ENCODE measurements around the gene NFIA.

NFIA gene

GRCh38 chr1:61085206-61085982 is 3.0 kb downstream of the NFIA start:
- no peak for DNase-seq

- DNase-seq, result no peak
Measured at GRCh38 chr1:61085983-61086644, 3.8 kb downstream of the NFIA start.

- no peak for DNase-seq
Measured at GRCh38 chr1:61087571-61087970, 5.2 kb downstream of the NFIA start.

GRCh38 chr1:61088163-61088974 is 6.0 kb downstream of the NFIA start:
- DNase-seq, result no peak

- DNase-seq, result no peak
Measured at GRCh38 chr1:61089338-61089737, 7.0 kb downstream of the NFIA start.

GRCh38 chr1:61089741-61090140 is 7.4 kb downstream of the NFIA start:
- DNase-seq, result no peak

- no peak for DNase-seq
Measured at GRCh38 chr1:61090546-61091202, 8.3 kb downstream of the NFIA start.

- no peak for DNase-seq
Measured at GRCh38 chr1:61091455-61091854, 9.1 kb downstream of the NFIA start.

- no peak for DNase-seq
Measured at GRCh38 chr1:61092642-61093041, 10.3 kb downstream of the NFIA start.

- no peak for DNase-seq
Measured at GRCh38 chr1:61093525-61094137, 11.3 kb downstream of the NFIA start.

- no peak for DNase-seq
Measured at GRCh38 chr1:61094677-61095469, 12.5 kb downstream of the NFIA start.

- no peak for DNase-seq
Measured at GRCh38 chr1:61095470-61095812, 13.1 kb downstream of the NFIA start.

GRCh38 chr1:61097317-61097716 is 15.0 kb downstream of the NFIA start:
- DNase-seq, result no peak

- DNase-seq, result no peak
Measured at GRCh38 chr1:61097722-61098121, 15.4 kb downstream of the NFIA start.

- DNase-seq, result no peak
Measured at GRCh38 chr1:61098333-61098732, 16.0 kb downstream of the NFIA start.

GRCh38 chr1:61098906-61099437 is 16.6 kb downstream of the NFIA start:
- DNase-seq, result no peak

GRCh38 chr1:61100578-61100977 is 18.2 kb downstream of the NFIA start:
- no peak for DNase-seq

- no peak for DNase-seq
Measured at GRCh38 chr1:61101536-61101935, 19.2 kb downstream of the NFIA start.

- DNase-seq, result no peak
Measured at GRCh38 chr1:61102041-61102440, 19.7 kb downstream of the NFIA start.

GRCh38 chr1:61102621-61103020 is 20.3 kb downstream of the NFIA start:
- DNase-seq, result no peak

- DNase-seq, result no peak
Measured at GRCh38 chr1:61104220-61104671, 21.9 kb downstream of the NFIA start.

GRCh38 chr1:61107638-61108037 is 25.3 kb downstream of the NFIA start:
- DNase-seq, result no peak
